Measurements from ENCODE around the gene KRT26.

DNA sequence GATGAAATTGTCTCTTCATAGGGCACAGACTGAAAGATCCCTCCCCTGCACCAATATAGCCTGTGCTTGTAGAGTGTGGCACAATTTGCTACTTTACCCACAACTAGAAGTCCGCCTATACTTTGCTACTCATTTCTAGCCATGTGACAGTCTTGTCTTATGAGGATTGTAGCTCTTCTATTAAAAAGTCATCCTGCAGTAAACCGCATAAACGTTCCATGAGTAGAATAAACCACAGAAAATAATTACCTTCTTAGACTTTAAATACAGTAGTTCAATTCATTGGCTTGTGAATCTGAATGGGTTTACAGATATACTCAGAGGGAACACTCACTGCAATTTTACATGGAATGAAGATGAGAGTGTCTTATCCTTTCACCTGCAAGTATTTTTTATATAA lies 6.0 kb upstream of the KRT26 start:
- TF ChIP-seq, protein P1, sequence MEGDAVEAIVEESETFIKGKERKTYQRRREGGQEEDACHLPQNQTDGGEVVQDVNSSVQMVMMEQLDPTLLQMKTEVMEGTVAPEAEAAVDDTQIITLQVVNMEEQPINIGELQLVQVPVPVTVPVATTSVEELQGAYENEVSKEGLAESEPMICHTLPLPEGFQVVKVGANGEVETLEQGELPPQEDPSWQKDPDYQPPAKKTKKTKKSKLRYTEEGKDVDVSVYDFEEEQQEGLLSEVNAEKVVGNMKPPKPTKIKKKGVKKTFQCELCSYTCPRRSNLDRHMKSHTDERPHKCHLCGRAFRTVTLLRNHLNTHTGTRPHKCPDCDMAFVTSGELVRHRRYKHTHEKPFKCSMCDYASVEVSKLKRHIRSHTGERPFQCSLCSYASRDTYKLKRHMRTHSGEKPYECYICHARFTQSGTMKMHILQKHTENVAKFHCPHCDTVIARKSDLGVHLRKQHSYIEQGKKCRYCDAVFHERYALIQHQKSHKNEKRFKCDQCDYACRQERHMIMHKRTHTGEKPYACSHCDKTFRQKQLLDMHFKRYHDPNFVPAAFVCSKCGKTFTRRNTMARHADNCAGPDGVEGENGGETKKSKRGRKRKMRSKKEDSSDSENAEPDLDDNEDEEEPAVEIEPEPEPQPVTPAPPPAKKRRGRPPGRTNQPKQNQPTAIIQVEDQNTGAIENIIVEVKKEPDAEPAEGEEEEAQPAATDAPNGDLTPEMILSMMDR (IDR thresholded peaks at IDR 0.05) = no peak
- no peak for TF ChIP-seq EP300 (IDR thresholded peaks at IDR 0.05)

All from suprapubic skin (tissue), 3 donors.